GM12892 (cell line): ENCODE results near the gene LAMA4.
"Not testable (repeated sequence)": the region's sequence is repeated elsewhere in the genome, so short reads cannot be mapped to it uniquely, and the experiment has no call there.

Source experiments
- DNase-seq: peaks from one replicate; pipeline ENCODE4 v3.0.0; 2011; ENCODE audit not compliant: insufficient read length
- FAIRE-seq: peaks from 2 replicates; lab custom pipeline; 2011; peaks lifted over from hg19 to GRCh38; lab: Jason Lieb, UNC
- POLR2A ChIP-seq: IDR thresholded peaks from 2 replicates; pipeline ENCODE4 v1.6.1; 2011; ENCODE audit warnings: low read depth, low read length, control low read depth
- POLR2AphosphoS5 ChIP-seq: IDR thresholded peaks from 2 replicates; pipeline ENCODE4 v1.6.1; 2011; ENCODE audit warnings: low read depth, low read length, control low read depth
- TAF1 ChIP-seq: IDR thresholded peaks from 2 replicates; pipeline ENCODE4 v1.6.1; 2011; ENCODE audit warnings: low read depth, mild to moderate bottlenecking, control low read depth, low read length, borderline replicate concordance

LAMA4 gene

GRCh38 chr6:112123982-112124381, 130.4 kb downstream of the LAMA4 start:
- TF ChIP-seq POLR2AphosphoS5: no peak
- no peak for TF ChIP-seq POLR2A
- no peak for TF ChIP-seq TAF1
- DNase-seq: no peak
- FAIRE-seq: no peak

DNA sequence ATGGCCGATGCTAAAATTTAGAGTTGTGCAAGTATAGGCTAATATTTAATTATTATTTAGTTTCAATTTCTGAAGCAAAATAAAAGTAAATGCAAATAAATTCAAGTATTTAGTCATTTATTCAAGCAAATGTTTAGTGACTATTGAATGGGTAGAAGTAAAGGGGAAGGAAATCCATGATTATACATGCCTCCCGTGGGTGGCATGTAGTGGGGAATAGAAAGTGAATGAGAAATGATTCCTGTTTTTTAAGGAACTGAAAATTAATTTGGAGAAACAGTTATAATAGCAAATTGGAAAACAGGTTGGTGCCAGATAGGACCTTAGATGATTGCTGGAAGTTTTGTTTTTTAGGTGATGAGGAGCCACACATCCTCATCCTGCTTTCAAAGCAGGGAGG, 131.6 kb downstream of the LAMA4 start:
- DNase-seq (no peak), FAIRE-seq (no peak)
- TF ChIP-seq POLR2A: no peak
- TF ChIP-seq TAF1: no peak
- TF ChIP-seq POLR2AphosphoS5: no peak

- DNase-seq (no peak), FAIRE-seq (no peak)
Measured at GRCh38 chr6:112118034-112118433, 136.3 kb downstream of the LAMA4 start.

GRCh38 chr6:112117554-112117953, 136.8 kb downstream of the LAMA4 start:
- no peak for TF ChIP-seq POLR2A
- FAIRE-seq (no peak), DNase-seq (no peak)

More at GRCh38 chr6:112118034-112118433, 136.3 kb downstream of the LAMA4 start:
- TF ChIP-seq POLR2A: no peak
- no peak for TF ChIP-seq TAF1

DNA sequence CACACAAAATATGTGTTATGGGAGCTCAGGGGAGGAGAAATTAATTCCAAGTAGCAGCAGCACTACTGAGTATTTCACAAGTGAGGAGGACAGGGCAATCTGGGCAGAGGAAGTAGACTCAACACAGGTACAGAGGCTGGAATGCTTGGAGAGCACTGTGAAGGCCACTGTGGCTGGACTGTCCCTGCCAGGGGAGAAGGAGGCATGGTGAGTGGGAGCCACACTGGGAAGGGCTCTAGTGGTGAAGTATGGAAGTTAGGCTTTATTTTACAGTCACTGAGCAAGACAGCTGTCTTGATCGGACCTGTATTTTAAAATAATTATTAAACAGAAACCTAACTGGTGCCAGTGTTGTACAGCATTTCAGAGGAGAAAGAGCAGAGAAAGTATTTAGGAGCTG, 138.1 kb downstream of the LAMA4 start:
- FAIRE-seq (no peak), DNase-seq (no peak)
- TF ChIP-seq TAF1 (no peak), POLR2A (no peak), POLR2AphosphoS5 (no peak)

- FAIRE-seq (no peak), DNase-seq (no peak)
Measured at GRCh38 chr6:112114577-112115223, 139.7 kb downstream of the LAMA4 start.

DNA sequence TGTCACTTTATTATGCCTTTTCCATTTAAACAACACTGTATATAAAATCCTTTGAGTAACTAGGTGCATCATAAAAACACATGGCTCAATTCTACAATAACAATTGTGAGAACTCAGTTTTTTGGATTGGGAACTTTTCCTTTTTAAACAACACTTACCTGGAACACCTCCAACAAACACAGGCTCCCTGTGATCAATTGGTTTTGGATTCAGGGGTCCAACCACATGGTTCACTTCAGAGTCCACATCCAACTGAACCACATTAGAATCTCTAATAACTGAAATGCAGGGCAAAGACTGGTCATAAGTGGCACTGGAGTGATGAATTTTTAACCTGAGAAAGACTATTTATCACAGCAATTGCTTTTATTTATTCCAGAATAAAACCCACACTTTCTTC, 140.4 kb downstream of the LAMA4 start:
- no peak for FAIRE-seq
- no peak for TF ChIP-seq POLR2AphosphoS5
- no peak for TF ChIP-seq TAF1
- no peak for TF ChIP-seq POLR2A
- DNase-seq: no peak

More at GRCh38 chr6:112114577-112115223, 139.7 kb downstream of the LAMA4 start:
- TF ChIP-seq POLR2AphosphoS5 (no peak), POLR2A (no peak), TAF1 (no peak)

- FAIRE-seq (no peak), DNase-seq (no peak)
- TF ChIP-seq POLR2A: no peak
- no peak for TF ChIP-seq TAF1
- TF ChIP-seq POLR2AphosphoS5: no peak
Measured at GRCh38 chr6:112113431-112113830, 140.9 kb downstream of the LAMA4 start.

GRCh38 chr6:112109262-112109661, 145.1 kb downstream of the LAMA4 start:
- FAIRE-seq: no peak
- TF ChIP-seq TAF1: no peak
- TF ChIP-seq POLR2AphosphoS5: no peak
- TF ChIP-seq POLR2A: no peak
- no peak for DNase-seq

GRCh38 chr6:112106562-112106961, 147.8 kb downstream of the LAMA4 start:
- TF ChIP-seq POLR2AphosphoS5 (no peak), TAF1 (no peak), POLR2A (no peak)
- DNase-seq (no peak), FAIRE-seq (no peak)

- not testable (repeated sequence) for FAIRE-seq, DNase-seq
Measured at GRCh38 chr6:112106026-112106425, 148.3 kb downstream of the LAMA4 start.

GRCh38 chr6:112100561-112100960, 153.8 kb downstream of the LAMA4 start:
- TF ChIP-seq TAF1 (no peak), POLR2A (no peak), POLR2AphosphoS5 (no peak)
- FAIRE-seq: no peak
- no peak for DNase-seq

- no peak for TF ChIP-seq POLR2AphosphoS5
- no peak for TF ChIP-seq TAF1
- no peak for TF ChIP-seq POLR2A
- DNase-seq (no peak), FAIRE-seq (no peak)
Measured at GRCh38 chr6:112096901-112097300, 157.5 kb downstream of the LAMA4 start.
